Sigmoid colon (tissue), 4 donors: ENCODE results near the gene AK8.

Source experiments
- CTCF ChIP-seq, 4 experiments: fragments of 450-650 bp in 3 of 4; fragments of 200-600 bp in 1 of 4; IDR thresholded peaks; one replicate each; pipeline ENCODE4 v1.5.1; 2016 to 2019; ENCODE audit warnings: antibody characterized with exemption in 4 of 4, mild to moderate bottlenecking in 3 of 4, moderate library complexity in 2 of 4
- POLR2A ChIP-seq, 2 donors: fragments of 450-650 bp; IDR thresholded peaks; one replicate each; pipeline ENCODE4 v1.6.1; 2016; ENCODE audit warnings: antibody characterized with exemption in 2 of 2, mild to moderate bottlenecking in 2 of 2, moderate library complexity in 2 of 2
- POLR2AphosphoS5 ChIP-seq, 4 donors: sonication (generic); formaldehyde crosslinking; IDR thresholded peaks; one replicate each; pipeline ENCODE4 v1.6.1; 2017; ENCODE audit warnings: antibody characterized with exemption in 4 of 4

GRCh38 chr9:132784286-132784830 is 93.7 kb downstream of the AK8 start:
- TF ChIP-seq CTCF (IDR thresholded peaks at IDR 0.05) (no peak), POLR2AphosphoS5 (IDR thresholded peaks at IDR 0.05) (no peak), POLR2A (IDR thresholded peaks at IDR 0.05) (no peak)
